Adrenal gland (tissue), 5 donors: ENCODE results near the gene HMMR.

Experiments
- CTCF ChIP-seq, 6 experiments: fragments of 450-650 bp in 4 of 6; fragments of 200-600 bp in 2 of 6; sonication (generic) in 1 of 6; IDR thresholded peaks; 1 replicate in 5 of 6; 2 replicates in 1 of 6; pipeline versions ENCODE4 v1.5.1 to v1.8.0; 2016 to 2021; ENCODE audit warnings: antibody characterized with exemption in 6 of 6, mild to moderate bottlenecking in 2 of 6, moderate library complexity in 1 of 6
- POLR2A ChIP-seq, 2 donors: fragments of 450-650 bp; IDR thresholded peaks; one replicate each; pipeline ENCODE4 v1.6.1; 2017; ENCODE audit warnings: antibody characterized with exemption in 2 of 2, mild to moderate bottlenecking in 2 of 2, moderate library complexity in 1 of 2
- donor health status: DM: no; HTN: no; CAD: no.

DNA sequence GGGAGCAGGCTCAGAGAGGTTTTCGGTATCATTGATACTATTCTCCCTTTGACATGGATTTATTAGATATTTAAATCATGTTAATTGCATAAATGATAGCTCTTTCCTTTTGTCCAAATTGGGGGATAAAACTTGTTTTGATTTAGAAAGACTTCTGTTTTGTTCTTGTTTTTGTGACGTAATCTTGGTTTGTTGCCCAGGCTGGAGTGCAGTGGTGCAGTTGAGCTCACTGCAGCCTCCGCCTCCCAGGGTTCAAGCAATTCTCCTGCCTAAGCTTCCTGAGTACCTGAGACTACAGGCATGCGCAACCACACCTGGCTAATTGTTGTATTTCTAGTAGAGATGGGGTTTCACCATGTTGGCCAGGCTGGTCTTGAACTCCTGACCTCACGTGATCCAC lies 52.1 kb downstream of the HMMR start:
- TF ChIP-seq POLR2A (IDR thresholded peaks at IDR 0.05) (no peak), CTCF (IDR thresholded peaks at IDR 0.05) (no peak)
